HEK293 (cell line): ENCODE data around the gene SNX13.

Source experiments
- BCL11A ChIP-seq: fragments of 450-650 bp; formaldehyde crosslinking; IDR thresholded peaks from 2 replicates; pipeline ENCODE4 v1.5.1; 2016; ENCODE audit warnings: low read depth, missing biosample characterization, missing genetic modification characterization
- RBAK ChIP-seq: fragments of 450-650 bp; formaldehyde crosslinking; IDR thresholded peaks from 2 replicates; pipeline ENCODE4 v1.5.1; 2016; ENCODE audit warnings: missing biosample characterization, missing genetic modification characterization
- YY1 ChIP-seq: fragments of 450-650 bp; formaldehyde crosslinking; IDR thresholded peaks from 2 replicates; pipeline ENCODE4 v1.5.1; 2018; ENCODE audit warnings: missing biosample characterization, missing genetic modification characterization
- ZBTB21 ChIP-seq: fragments of 450-650 bp; formaldehyde crosslinking; IDR thresholded peaks from 2 replicates; pipeline ENCODE4 v1.5.1; 2017; ENCODE audit warnings: missing biosample characterization, missing genetic modification characterization
- ZBTB7A ChIP-seq: fragments of 450-650 bp; formaldehyde crosslinking; IDR thresholded peaks from 2 replicates; pipeline ENCODE4 v1.5.1; 2016; ENCODE audit warnings: low read depth, missing biosample characterization, missing genetic modification characterization
- ZFP37 ChIP-seq: fragments of 450-650 bp; formaldehyde crosslinking; IDR thresholded peaks from 2 replicates; pipeline ENCODE4 v1.5.1; 2016; ENCODE audit warnings: missing biosample characterization, missing genetic modification characterization
- ZNF239 ChIP-seq: fragments of 450-650 bp; formaldehyde crosslinking; IDR thresholded peaks from 2 replicates; pipeline ENCODE4 v1.5.1; 2016; ENCODE audit warnings: missing biosample characterization, missing genetic modification characterization
- ZNF350 ChIP-seq: fragments of 450-650 bp; formaldehyde crosslinking; IDR thresholded peaks from 2 replicates; pipeline ENCODE4 v1.5.0; 2017; ENCODE audit warnings: missing biosample characterization, mild to moderate bottlenecking, missing genetic modification characterization
- ZNF561 ChIP-seq: fragments of 450-650 bp; IDR thresholded peaks from 2 replicates; pipeline ENCODE4 v1.5.1; 2018; ENCODE audit warnings: missing biosample characterization, missing genetic modification characterization, borderline replicate concordance
- ZNF571 ChIP-seq: fragments of 450-650 bp; formaldehyde crosslinking; IDR thresholded peaks from 2 replicates; pipeline ENCODE4 v1.5.0; 2017; ENCODE audit warnings: missing biosample characterization, missing genetic modification characterization
- ZNF792 ChIP-seq: fragments of 450-650 bp; formaldehyde crosslinking; IDR thresholded peaks from 2 replicates; pipeline ENCODE4 v1.5.1; 2016; ENCODE audit warnings: missing biosample characterization, missing genetic modification characterization
- TF ChIP-seq, protein P1 (sequence below): fragments of 450-650 bp; formaldehyde crosslinking; IDR thresholded peaks from 2 replicates; pipeline ENCODE4 v1.5.1; 2016; ENCODE audit warnings: missing biosample characterization, missing genetic modification characterization
- TF ChIP-seq, protein P2 (sequence below): fragments of 450-650 bp; formaldehyde crosslinking; IDR thresholded peaks from 2 replicates; pipeline ENCODE4 v1.5.1; 2016; ENCODE audit warnings: missing biosample characterization, missing genetic modification characterization

DNA sequence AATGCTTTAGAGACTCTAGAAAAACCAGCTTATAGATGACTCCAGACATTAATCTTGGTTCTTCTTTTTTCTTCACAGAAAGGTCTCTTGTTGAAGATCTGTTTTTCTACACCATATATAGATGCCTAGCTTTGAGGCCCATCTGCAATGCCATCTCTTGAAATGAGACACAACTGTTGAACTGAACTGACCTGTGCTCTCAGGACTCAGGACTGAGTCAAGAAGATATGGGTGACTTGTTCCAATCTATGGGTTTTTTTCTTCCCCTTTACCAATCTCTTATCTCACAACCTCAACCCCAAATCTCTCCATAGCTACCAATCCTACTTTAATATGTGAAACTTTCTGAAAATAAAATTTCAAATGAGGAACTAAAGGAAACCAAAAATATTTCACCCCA is 194.7 kb downstream of the SNX13 start:
- TF ChIP-seq RBAK (no peak), ZNF239 (tag by site-specific recombination) (no peak), BCL11A (tag by site-specific recombination) (no peak), ZNF571 (tag by site-specific recombination) (no peak), ZNF792 (tag by site-specific recombination) (no peak), ZBTB7A (tag by site-specific recombination) (no peak), ZFP37 (tag by site-specific recombination) (no peak), ZNF350 (tag by site-specific recombination) (no peak), YY1 (tag by site-specific recombination) (no peak), ZNF561 (tag by site-specific recombination) (no peak), ZBTB21 (no peak)
- TF ChIP-seq, protein P1, sequence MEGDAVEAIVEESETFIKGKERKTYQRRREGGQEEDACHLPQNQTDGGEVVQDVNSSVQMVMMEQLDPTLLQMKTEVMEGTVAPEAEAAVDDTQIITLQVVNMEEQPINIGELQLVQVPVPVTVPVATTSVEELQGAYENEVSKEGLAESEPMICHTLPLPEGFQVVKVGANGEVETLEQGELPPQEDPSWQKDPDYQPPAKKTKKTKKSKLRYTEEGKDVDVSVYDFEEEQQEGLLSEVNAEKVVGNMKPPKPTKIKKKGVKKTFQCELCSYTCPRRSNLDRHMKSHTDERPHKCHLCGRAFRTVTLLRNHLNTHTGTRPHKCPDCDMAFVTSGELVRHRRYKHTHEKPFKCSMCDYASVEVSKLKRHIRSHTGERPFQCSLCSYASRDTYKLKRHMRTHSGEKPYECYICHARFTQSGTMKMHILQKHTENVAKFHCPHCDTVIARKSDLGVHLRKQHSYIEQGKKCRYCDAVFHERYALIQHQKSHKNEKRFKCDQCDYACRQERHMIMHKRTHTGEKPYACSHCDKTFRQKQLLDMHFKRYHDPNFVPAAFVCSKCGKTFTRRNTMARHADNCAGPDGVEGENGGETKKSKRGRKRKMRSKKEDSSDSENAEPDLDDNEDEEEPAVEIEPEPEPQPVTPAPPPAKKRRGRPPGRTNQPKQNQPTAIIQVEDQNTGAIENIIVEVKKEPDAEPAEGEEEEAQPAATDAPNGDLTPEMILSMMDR: no peak
- TF ChIP-seq, protein P2, sequence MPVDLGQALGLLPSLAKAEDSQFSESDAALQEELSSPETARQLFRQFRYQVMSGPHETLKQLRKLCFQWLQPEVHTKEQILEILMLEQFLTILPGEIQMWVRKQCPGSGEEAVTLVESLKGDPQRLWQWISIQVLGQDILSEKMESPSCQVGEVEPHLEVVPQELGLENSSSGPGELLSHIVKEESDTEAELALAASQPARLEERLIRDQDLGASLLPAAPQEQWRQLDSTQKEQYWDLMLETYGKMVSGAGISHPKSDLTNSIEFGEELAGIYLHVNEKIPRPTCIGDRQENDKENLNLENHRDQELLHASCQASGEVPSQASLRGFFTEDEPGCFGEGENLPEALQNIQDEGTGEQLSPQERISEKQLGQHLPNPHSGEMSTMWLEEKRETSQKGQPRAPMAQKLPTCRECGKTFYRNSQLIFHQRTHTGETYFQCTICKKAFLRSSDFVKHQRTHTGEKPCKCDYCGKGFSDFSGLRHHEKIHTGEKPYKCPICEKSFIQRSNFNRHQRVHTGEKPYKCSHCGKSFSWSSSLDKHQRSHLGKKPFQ (tag by site-specific recombination): no peak
